Hematopoietic multipotent progenitor cell treated with erythropoietin and hydrocortisone succinate and interleukin-3 and kit ligand, for 6 days (in vitro differentiated cells): ENCODE data around the gene ANKRD39.
"Not testable (repeated sequence)": the region's sequence is repeated elsewhere in the genome, so short reads cannot be mapped to it uniquely, and the experiment has no call there.

Experiments used
- DNase-seq: peaks from one replicate; pipeline ENCODE4 v3.0.0-alpha.2; 2015

Gene ANKRD39

GRCh38 chr2:96870626-96871255 lies 12.9 kb upstream of the ANKRD39 start:
- DNase-seq, result peak; percentile 83

GRCh38 chr2:96869822-96870625 lies 12.2 kb upstream of the ANKRD39 start, which contains the start of gene SEMA4C:
Gene SEMA4C, minus strand, starts transcription at chr2:96870080. Its CDS starts 2,194 bp downstream, at chr2:96867886.
- DNase-seq, result peak; percentile 60

GRCh38 chr2:96869281-96869821 lies 11.5 kb upstream of the ANKRD39 start:
- no peak for DNase-seq

- DNase-seq, result peak; percentile 85
Measured at GRCh38 chr2:96868555-96869280, 10.9 kb upstream of the ANKRD39 start.

- DNase-seq, result no peak
Measured at GRCh38 chr2:96867756-96868554, 10.1 kb upstream of the ANKRD39 start.

GRCh38 chr2:96866986-96867755 lies 9.4 kb upstream of the ANKRD39 start:
- peak; percentile 36 for DNase-seq

GRCh38 chr2:96866586-96866985 lies 8.8 kb upstream of the ANKRD39 start:
- DNase-seq, result no peak

GRCh38 chr2:96866149-96866548 lies 8.3 kb upstream of the ANKRD39 start:
- no peak for DNase-seq

GRCh38 chr2:96865654-96866053 lies 7.8 kb upstream of the ANKRD39 start:
- no peak for DNase-seq

- no peak for DNase-seq
Measured at GRCh38 chr2:96864343-96865091, 6.7 kb upstream of the ANKRD39 start.

- DNase-seq, result no peak
Measured at GRCh38 chr2:96863575-96864342, 5.9 kb upstream of the ANKRD39 start.

GRCh38 chr2:96863056-96863455 lies 5.2 kb upstream of the ANKRD39 start:
- not testable (repeated sequence) for DNase-seq

GRCh38 chr2:96861074-96861473 lies 3.3 kb upstream of the ANKRD39 start:
- DNase-seq, result no peak

- no peak for DNase-seq
Measured at GRCh38 chr2:96860065-96861029, 2.5 kb upstream of the ANKRD39 start.

GRCh38 chr2:96859681-96860064 lies 1.9 kb upstream of the ANKRD39 start:
- no peak for DNase-seq

- no peak for DNase-seq
Measured at GRCh38 chr2:96859099-96859649, 1.4 kb upstream of the ANKRD39 start.

- DNase-seq, result peak; percentile 75
Measured at GRCh38 chr2:96856776-96857666, 795 bp downstream of the ANKRD39 start.
